Psoas muscle (tissue), 8 donors: Measurements from ENCODE around the gene NFATC2. TPM values are rescaled to one million over a fixed set of nuclear protein-coding genes. Genes with fewer than 3 reads are reported as not detected.
"Not testable (repeated sequence)": the region's sequence is repeated elsewhere in the genome, so short reads cannot be mapped to it uniquely, and the experiment has no call there.

Experiments used
- ATAC-seq, 4 donors: fragments of 200-7000 bp; cut with Tn5 transposase; one replicate each; pipeline ENCODE4 v1.9.1; 2020; ENCODE audit warnings: moderate library complexity in 3 of 4, mild to moderate bottlenecking in 2 of 4
- DNase-seq, 2 donors: peaks; one replicate each; pipeline ENCODE4 v3.0.0-alpha.2; 2020
- H3K27ac ChIP-seq: fragments of 200-600 bp; one replicate; pipeline ENCODE4 v1.8.0; 2022
- H3K27me3 ChIP-seq, 3 donors: fragments of 200-600 bp in 1 of 3; one replicate each; pipeline versions ENCODE4 v1.6.1 to v1.8.0; 2013 to 2022; ENCODE audit warnings: low read length in 2 of 3, mild to moderate bottlenecking in 2 of 3, moderate library complexity in 1 of 3; ENCODE audit not compliant: insufficient read depth in 3 of 3
- H3K36me3 ChIP-seq, 2 donors: fragments of 200-600 bp in 1 of 2; one replicate each; pipeline versions ENCODE4 v1.6.1 to v1.8.0; 2013 to 2022; ENCODE audit warnings: low read depth in 1 of 2, mild to moderate bottlenecking in 1 of 2, moderate library complexity in 1 of 2; ENCODE audit not compliant: insufficient read depth in 1 of 2
- H3K4me1 ChIP-seq: fragments of 200-600 bp; one replicate; pipeline ENCODE4 v1.8.0; 2022
- H3K4me3 ChIP-seq: fragments of 200-600 bp; one replicate; pipeline ENCODE4 v1.8.0; 2022; ENCODE audit warnings: mild to moderate bottlenecking
- H3K9me3 ChIP-seq: fragments of 200-600 bp; one replicate; pipeline ENCODE4 v1.8.0; 2022
- WGBS, 3 donors: extraction: QIAGEN DNeasy Blood & Tissue Kit; methylation state at CpG; one replicate each; pipeline versions ENCODE4 v1.1.6 to v1.1.7; 2013; 5-methylcytosine and 5-hydroxymethylcytosine counted together
- intact Hi-C, 2 donors: fragments of 100-400 bp; cut with DNase I; formaldehyde crosslinking; loops; one replicate each; pipeline versions ENCODE4 v1.11.0 to v1.14.2; 2022
- polyA plus RNA-seq, 3 donors: library from polyadenylated mRNA; stranded (reverse); fragments of 200-250 nt; gene quantifications; one replicate each; pipeline ENCODE4 v1.2.3, GENCODE V29; 2013
- total RNA-seq, 4 donors: library from RNA; stranded (reverse); fragmentation: NEBNext Ultra II Directional in 2 of 4; extraction: Animal tissue kit (Norgen Biotek cat#: 25700) in 2 of 4; gene quantifications; one replicate each; pipeline versions ENCODE4 v1.2.1 to v1.2.4, GENCODE V29; 2021 to 2023
- TF ChIP-seq, protein P1 (sequence below): fragments of 200-600 bp; IDR thresholded peaks from one replicate; pipeline ENCODE4 v1.8.0; 2022; ENCODE audit warnings: antibody characterized with exemption
- donor health status: healthy with polysubstance abuse.
- donor health status: DM: no; HTN: no; CAD: no; lungs with moderate emphysema.
- donor health status: Bipolar disorder and iron deficiency.
- donor health status: healthy.
- donor health status: DM: yes; HTN: yes; CAD: no.
- donor health status: DM: no; HTN: no; CAD: no.
- donor health status: DM: no; HTN: no; CAD: no.
- donor health status: DM: yes; HTN: yes; CAD: no.

The NFATC2 gene
- total and polyA plus RNA-seq, 7 donors = 0.18 to 3.1 (median 0.64) TPM

DNA sequence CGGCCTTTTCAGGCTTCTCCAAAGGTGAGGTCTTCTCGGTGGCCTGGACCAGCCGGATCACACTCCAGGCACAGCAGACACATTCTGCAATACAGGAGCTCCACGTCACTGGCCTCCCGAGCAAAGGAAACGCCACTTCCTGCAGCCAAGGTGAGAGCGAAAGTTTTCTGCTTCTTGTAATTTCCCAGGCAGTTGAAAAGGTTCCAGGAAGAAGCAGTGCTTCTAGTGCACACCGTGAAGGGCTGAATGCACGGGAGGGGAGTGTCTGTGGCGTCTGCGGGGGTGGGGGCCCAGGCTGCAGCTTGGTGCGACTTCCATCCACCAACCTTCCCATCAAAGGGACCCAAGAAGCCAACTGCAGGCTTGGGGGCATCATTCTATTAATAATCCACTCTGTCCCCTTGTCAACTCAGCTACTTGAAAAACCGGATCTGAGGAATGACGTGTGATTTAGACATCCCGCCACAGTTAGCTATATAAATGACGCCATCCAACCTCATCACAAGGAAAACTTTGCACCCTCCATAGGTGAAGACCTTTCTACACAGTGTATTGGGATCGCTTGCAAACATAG lies 61.1 kb downstream of the NFATC2 start:
- DNase-seq = no peak
- H3K36me3 ChIP-seq = no peaks in the 10 kb centered on the region
- ATAC-seq = no peak

DNA sequence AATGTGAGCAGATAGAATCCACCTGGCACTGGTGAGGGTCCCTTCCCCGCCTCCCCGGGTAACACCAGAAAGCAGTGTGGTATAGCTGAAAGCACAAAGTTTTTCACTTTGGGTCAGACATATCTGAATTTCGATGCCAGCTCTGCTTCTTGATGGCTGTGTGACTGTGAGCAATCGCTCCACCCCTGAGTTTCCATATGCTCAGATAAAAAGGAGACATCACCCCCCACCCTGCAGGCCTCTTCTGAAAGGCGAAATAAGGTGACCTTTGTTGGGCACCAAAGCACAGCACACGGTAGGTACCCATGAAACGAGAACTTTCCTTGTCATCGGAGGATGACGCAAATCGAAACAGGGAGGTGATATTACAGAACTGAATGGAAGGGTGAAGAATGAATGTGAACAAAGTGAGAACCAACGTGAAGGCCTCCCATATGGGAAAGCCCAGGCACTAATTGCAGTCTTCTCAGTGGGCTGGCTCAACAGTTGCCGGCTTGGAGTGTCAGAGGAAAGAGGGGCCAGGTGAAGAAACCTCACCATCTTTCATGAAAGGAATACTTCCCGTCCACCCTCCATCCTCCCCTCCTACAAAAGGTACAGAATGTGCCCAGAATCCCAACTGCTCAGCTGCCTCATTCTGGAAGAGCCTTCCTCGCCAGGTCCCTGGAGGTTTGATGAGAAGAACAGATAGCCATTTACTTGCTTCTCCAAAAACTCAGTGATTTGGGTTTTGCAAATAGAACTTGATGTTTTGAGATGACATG lies 61.8 kb downstream of the NFATC2 start:
- TF ChIP-seq, protein P1, sequence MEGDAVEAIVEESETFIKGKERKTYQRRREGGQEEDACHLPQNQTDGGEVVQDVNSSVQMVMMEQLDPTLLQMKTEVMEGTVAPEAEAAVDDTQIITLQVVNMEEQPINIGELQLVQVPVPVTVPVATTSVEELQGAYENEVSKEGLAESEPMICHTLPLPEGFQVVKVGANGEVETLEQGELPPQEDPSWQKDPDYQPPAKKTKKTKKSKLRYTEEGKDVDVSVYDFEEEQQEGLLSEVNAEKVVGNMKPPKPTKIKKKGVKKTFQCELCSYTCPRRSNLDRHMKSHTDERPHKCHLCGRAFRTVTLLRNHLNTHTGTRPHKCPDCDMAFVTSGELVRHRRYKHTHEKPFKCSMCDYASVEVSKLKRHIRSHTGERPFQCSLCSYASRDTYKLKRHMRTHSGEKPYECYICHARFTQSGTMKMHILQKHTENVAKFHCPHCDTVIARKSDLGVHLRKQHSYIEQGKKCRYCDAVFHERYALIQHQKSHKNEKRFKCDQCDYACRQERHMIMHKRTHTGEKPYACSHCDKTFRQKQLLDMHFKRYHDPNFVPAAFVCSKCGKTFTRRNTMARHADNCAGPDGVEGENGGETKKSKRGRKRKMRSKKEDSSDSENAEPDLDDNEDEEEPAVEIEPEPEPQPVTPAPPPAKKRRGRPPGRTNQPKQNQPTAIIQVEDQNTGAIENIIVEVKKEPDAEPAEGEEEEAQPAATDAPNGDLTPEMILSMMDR = no peak
- no peaks in the 10 kb centered on the region for H3K27me3 ChIP-seq
- ATAC-seq (no peak), DNase-seq (no peak)
- H3K36me3 ChIP-seq = no peaks in the 10 kb centered on the region
- no peak overlapping the region for H3K27ac ChIP-seq
- H3K4me1 ChIP-seq = no peaks in the 10 kb centered on the region
- H3K9me3 ChIP-seq = no peaks in the 10 kb centered on the region
- WGBS, 3 donors = 86 to 92% (median 91%) methylated on average over 14 of the region's 14 CpGs
- no peak overlapping the region for H3K4me3 ChIP-seq
- intact Hi-C loops = no loop called here

More for the DNA sequence above, 61.1 kb downstream of the NFATC2 start:
- no peaks in the 10 kb centered on the region for H3K4me1 ChIP-seq
- no peaks in the 10 kb centered on the region for H3K9me3 ChIP-seq
- H3K4me3 ChIP-seq = no peak overlapping the region
- no peaks in the 10 kb centered on the region for H3K27me3 ChIP-seq
- TF ChIP-seq, protein P1 = no peak
- no peak overlapping the region for H3K27ac ChIP-seq
- intact Hi-C loops = no loop called here
- 69 to 82% (median 80%) methylated on average over 17 of the region's 17 CpGs for WGBS, 3 donors

DNA sequence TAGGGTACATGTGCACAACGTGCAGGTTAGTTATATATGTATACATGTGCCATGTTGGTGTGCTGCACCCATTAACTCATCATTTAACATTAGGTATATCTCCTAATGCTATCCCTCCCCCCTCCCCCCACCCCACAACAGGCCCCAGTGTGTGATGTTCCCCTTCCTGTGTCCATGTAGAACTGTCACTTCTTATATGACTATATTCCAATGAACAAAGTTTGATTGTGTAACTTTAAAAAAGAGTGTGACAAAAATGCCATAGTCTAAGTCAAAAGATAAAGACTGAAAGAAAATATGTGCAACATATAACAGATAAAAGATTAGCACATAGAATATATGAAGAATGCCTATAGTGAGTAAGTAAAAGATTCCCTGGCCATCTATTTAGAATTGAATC lies 66.4 kb downstream of the NFATC2 start:
- H3K27ac ChIP-seq, H3K4me3 ChIP-seq, H3K4me1 ChIP-seq, DNase-seq, H3K27me3 ChIP-seq, intact Hi-C loops, ATAC-seq, H3K9me3 ChIP-seq: not testable (repeated sequence)
- WGBS, 3 donors = 86 to 88% methylated on average over 1 of the region's 1 CpG; no CpG with 5 or more reads in 1 of the 3 donors
- peaks cover 0 to 11% of the 10 kb centered on the region in 2 donors for H3K36me3 ChIP-seq

DNA sequence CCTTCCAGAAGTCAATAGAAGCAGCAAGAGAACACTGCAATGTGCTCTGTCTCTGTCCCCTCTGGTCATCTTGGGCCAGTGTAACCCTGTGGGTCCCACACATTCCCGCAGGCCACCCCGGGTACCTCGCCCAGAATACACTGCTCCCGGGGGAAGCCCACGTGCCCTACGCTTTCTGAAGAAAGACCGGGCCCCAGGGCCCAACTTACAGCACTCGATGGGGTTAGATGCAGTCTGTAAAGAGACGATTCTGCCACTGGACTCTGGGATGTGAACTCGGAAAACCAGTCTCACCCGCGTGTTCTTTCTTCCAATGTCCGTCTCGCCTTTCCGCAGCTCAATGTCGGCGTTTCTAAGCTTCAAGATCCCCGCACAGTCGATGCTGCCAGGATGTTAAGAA lies 68.7 kb downstream of the NFATC2 start:
- H3K9me3 ChIP-seq = no peaks in the 10 kb centered on the region
- no peak for ATAC-seq
- H3K36me3 ChIP-seq = peaks cover 0 to 11% of the 10 kb centered on the region in 2 donors
- no peaks in the 10 kb centered on the region for H3K4me1 ChIP-seq
- WGBS, 3 donors = 93 to 94% (median 93%) methylated on average over 19 of the region's 19 CpGs
- H3K27ac ChIP-seq = no peak overlapping the region
- no peak for DNase-seq
- intact Hi-C loops = no loop called here
- TF ChIP-seq, protein P1 = no peak
- H3K27me3 ChIP-seq = no peaks in the 10 kb centered on the region
- H3K4me3 ChIP-seq = no peak overlapping the region

DNA sequence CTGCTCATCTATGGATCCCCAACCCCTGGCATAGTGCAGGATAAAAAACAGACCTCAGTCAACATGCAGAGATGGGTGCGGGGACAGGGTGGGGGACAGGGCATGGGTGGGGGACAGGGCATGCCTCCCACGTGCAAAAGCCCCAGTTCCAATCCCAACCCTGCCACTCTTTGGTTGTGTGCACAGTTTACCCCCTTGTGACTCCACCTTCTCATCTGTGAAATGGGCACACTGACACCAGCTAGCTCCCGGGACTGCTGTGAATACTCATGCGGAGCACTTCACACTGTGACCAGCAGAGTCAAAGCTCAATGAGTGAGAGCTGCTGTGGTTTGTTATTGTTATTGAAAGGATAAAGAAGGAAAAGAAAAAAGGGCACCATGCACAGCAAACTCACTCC lies 69.3 kb downstream of the NFATC2 start:
- TF ChIP-seq, protein P1 = no peak
- 92 to 97% (median 94%) methylated on average over 4 of the region's 4 CpGs for WGBS, 3 donors
- no peak for ATAC-seq

More for the DNA sequence above, 69.3 kb downstream of the NFATC2 start:
- Histone ChIP-seq H3K36me3 (peaks cover 0 to 14% of the 10 kb centered on the region in 2 donors), H3K27me3 (no peaks in the 10 kb centered on the region), H3K27ac (no peak overlapping the region), H3K9me3 (no peaks in the 10 kb centered on the region), H3K4me3 (no peak overlapping the region), H3K4me1 (no peaks in the 10 kb centered on the region)
- intact Hi-C loops = no loop called here
- no peak for DNase-seq
